SK-N-SH (cell line): ENCODE results near the gene KIRREL1.

Experiments used
- CTCF ChIP-seq: fragments of 200-600 bp; sonication (generic); IDR thresholded peaks from 2 replicates; pipeline ENCODE4 v1.6.1; 2017; ENCODE audit warnings: antibody characterized with exemption, mild to moderate bottlenecking, moderate library complexity
- TAF1 ChIP-seq: IDR thresholded peaks from 2 replicates; pipeline ENCODE4 v1.6.1; 2012; ENCODE audit warnings: low read depth, mild to moderate bottlenecking, low read length, moderate library complexity, borderline replicate concordance
- USF1 ChIP-seq: IDR thresholded peaks from 2 replicates; pipeline ENCODE4 v1.4.0; 2012; ENCODE audit warnings: low read depth, borderline replicate concordance
- TF ChIP-seq, protein P1 (sequence below): IDR thresholded peaks from 2 replicates; pipeline ENCODE4 v1.6.1; 2012; ENCODE audit warnings: mild to moderate bottlenecking, low read depth, low read length, moderate library complexity

DNA sequence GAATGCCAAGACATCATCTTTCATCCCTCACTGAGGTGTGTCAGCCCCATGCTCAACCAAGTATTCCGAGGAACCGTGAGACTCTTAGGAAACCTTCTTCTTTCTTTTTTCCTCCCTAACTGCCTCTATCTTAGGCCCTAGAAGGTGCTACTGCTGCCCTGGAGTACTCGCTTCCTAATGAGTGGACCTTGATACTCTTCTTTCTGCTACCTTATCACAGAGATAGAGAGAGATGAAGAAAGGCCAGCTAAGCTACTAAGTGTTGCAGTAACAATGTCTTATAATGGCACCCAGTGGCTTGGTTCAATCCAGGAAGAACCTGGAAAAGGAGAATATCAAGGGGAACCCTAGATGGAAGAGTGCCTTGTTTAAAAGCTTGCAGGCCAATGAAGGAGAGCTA, 86.6 kb downstream of the KIRREL1 start:
- TF ChIP-seq TAF1 (no peak), CTCF (no peak), USF1 (no peak)
- TF ChIP-seq, protein P1, sequence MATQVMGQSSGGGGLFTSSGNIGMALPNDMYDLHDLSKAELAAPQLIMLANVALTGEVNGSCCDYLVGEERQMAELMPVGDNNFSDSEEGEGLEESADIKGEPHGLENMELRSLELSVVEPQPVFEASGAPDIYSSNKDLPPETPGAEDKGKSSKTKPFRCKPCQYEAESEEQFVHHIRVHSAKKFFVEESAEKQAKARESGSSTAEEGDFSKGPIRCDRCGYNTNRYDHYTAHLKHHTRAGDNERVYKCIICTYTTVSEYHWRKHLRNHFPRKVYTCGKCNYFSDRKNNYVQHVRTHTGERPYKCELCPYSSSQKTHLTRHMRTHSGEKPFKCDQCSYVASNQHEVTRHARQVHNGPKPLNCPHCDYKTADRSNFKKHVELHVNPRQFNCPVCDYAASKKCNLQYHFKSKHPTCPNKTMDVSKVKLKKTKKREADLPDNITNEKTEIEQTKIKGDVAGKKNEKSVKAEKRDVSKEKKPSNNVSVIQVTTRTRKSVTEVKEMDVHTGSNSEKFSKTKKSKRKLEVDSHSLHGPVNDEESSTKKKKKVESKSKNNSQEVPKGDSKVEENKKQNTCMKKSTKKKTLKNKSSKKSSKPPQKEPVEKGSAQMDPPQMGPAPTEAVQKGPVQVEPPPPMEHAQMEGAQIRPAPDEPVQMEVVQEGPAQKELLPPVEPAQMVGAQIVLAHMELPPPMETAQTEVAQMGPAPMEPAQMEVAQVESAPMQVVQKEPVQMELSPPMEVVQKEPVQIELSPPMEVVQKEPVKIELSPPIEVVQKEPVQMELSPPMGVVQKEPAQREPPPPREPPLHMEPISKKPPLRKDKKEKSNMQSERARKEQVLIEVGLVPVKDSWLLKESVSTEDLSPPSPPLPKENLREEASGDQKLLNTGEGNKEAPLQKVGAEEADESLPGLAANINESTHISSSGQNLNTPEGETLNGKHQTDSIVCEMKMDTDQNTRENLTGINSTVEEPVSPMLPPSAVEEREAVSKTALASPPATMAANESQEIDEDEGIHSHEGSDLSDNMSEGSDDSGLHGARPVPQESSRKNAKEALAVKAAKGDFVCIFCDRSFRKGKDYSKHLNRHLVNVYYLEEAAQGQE, result no peak
